M059J (cell line): ENCODE results near the gene SLC25A47. TPM values are rescaled to one million over a fixed set of nuclear protein-coding genes. Genes with fewer than 3 reads are reported as not detected.
A peak's percentile ranks its signal among the peaks of the same experiment; 100 is the strongest.

Source experiments
- DNase-seq: peaks from one replicate; pipeline ENCODE4 v3.0.0-alpha.2; 2012; ENCODE audit warnings: low read depth
- total RNA-seq: library from RNA; depleted of rRNA; stranded (reverse); fragments of >200 nt; shearing (Covaris generic); gene quantifications from 2 replicates; pipeline ENCODE4 v1.2.3, GENCODE V29; 2014

SLC25A47 gene
- total RNA-seq, 1 experiment from 2014 or later = not detected

GRCh38 chr14:100346306-100347091, 23.4 kb downstream of the SLC25A47 start:
- DNase-seq = no peak

- DNase-seq = no peak
Observed at GRCh38 chr14:100348253-100348729, 25.2 kb downstream of the SLC25A47 start.

GRCh38 chr14:100348784-100349685, 25.9 kb downstream of the SLC25A47 start:
- no peak for DNase-seq

- DNase-seq = no peak
Observed at GRCh38 chr14:100350276-100350926, 27.3 kb downstream of the SLC25A47 start.

- no peak for DNase-seq
Observed at GRCh38 chr14:100350986-100351385, 27.8 kb downstream of the SLC25A47 start.

- DNase-seq = no peak
Observed at GRCh38 chr14:100358396-100358795, 35.3 kb downstream of the SLC25A47 start.

GRCh38 chr14:100359111-100359510, 36.0 kb downstream of the SLC25A47 start:
- DNase-seq = no peak

GRCh38 chr14:100359881-100360280, 36.7 kb downstream of the SLC25A47 start:
- no peak for DNase-seq

GRCh38 chr14:100361626-100362025, 38.5 kb downstream of the SLC25A47 start:
- DNase-seq = no peak

GRCh38 chr14:100362311-100362927, 39.3 kb downstream of the SLC25A47 start:
- peak; percentile 67 for DNase-seq

GRCh38 chr14:100363053-100363452, 39.9 kb downstream of the SLC25A47 start:
- no peak for DNase-seq

GRCh38 chr14:100364403-100364802, 41.3 kb downstream of the SLC25A47 start:
- DNase-seq = no peak

GRCh38 chr14:100365741-100366140, 42.6 kb downstream of the SLC25A47 start:
- DNase-seq = no peak

GRCh38 chr14:100369019-100369418, 45.9 kb downstream of the SLC25A47 start:
- no peak for DNase-seq

GRCh38 chr14:100370003-100370402, 46.9 kb downstream of the SLC25A47 start:
- DNase-seq = peak; percentile 15

GRCh38 chr14:100371773-100372172, 48.6 kb downstream of the SLC25A47 start:
- no peak for DNase-seq

- no peak for DNase-seq
Observed at GRCh38 chr14:100372357-100373048, 49.4 kb downstream of the SLC25A47 start.

GRCh38 chr14:100374270-100374669, 51.1 kb downstream of the SLC25A47 start:
- no peak for DNase-seq

GRCh38 chr14:100374876-100375265, 51.7 kb downstream of the SLC25A47 start:
- no peak for DNase-seq

- peak; percentile 88 for DNase-seq
Observed at GRCh38 chr14:100375266-100375962, 52.3 kb downstream of the SLC25A47 start.
